ENCODE measurements around the gene DDX10. TPM values are rescaled to one million over a fixed set of nuclear protein-coding genes. Genes with fewer than 3 reads are reported as not detected.

The DDX10 gene
- total and polyA plus RNA-seq, 4 donors, result 8.0 to 11.8 (median 9.0) TPM

DNA sequence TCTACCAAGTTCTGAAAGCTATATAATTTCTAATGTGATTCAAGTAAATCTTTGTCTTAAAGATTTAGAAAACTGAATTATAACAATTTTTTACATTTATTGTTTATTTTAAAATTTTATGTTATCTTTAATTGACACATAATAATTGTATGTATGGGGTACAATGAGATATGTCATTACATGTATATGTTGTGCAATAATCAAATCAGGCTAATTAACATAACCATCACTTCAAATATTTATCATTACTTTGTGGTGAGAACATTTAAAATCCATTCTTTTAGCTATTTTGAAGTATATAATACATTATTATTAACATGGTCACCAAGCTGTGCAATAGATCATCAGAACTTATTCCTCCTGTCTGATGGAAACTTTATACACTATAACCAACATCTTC lies 181.1 kb downstream of the DDX10 start (continued):
- TF ChIP-seq MAX (IDR thresholded peaks at IDR 0.05) (no peak), GABPA (IDR thresholded peaks at IDR 0.05 in 1 of 2, conservative IDR thresholded peaks at IDR 0.05 in 1 of 2) (no peak), ZBTB33 (IDR thresholded peaks at IDR 0.05) (no peak), HNF4G (IDR thresholded peaks at IDR 0.05) (no peak)

- no peak for DNase-seq (ENCODE audit: low spot score)
- Histone ChIP-seq H3K9ac (ENCODE audit: low read depth in 1 of 2, low read length in 2 of 2) (no peak overlapping the region), H3K9me3 (ENCODE audit: control insufficient read depth in 4 of 4, low read length in 3 of 4) (no peaks in the 10 kb centered on the region), H3K27me3 (ENCODE audit: control insufficient read depth in 4 of 4, insufficient read depth in 4 of 4, low read length in 3 of 4) (no peaks in the 10 kb centered on the region), H3K4me1 (ENCODE audit: control insufficient read depth in 4 of 4, insufficient read depth in 4 of 4, low read length in 3 of 4) (no peaks in the 10 kb centered on the region), H3K4me3 (ENCODE audit: low read depth in 1 of 3, low read length in 3 of 3) (no peak overlapping the region), H3K27ac (ENCODE audit: low read depth in 1 of 2, low read length in 2 of 2) (no peak overlapping the region), H3K36me3 (ENCODE audit: control insufficient read depth in 4 of 4, insufficient read depth in 3 of 4, low read depth in 1 of 4, low read length in 3 of 4) (no peaks in the 10 kb centered on the region)
- TF ChIP-seq MAX (IDR thresholded peaks at IDR 0.05) (no peak), NR2F2 (IDR thresholded peaks at IDR 0.05) (no peak), TAF1 (conservative IDR thresholded peaks at IDR 0.05) (no peak), FOXA1 (IDR thresholded peaks at IDR 0.05) (no peak), ATF3 (IDR thresholded peaks at IDR 0.05) (no peak), JUND (IDR thresholded peaks at IDR 0.05) (no peak), YY1 (IDR thresholded peaks at IDR 0.05) (no peak), HNF4A (conservative IDR thresholded peaks at IDR 0.05) (no peak), RAD21 (IDR thresholded peaks at IDR 0.05) (no peak), EGR1 (IDR thresholded peaks at IDR 0.05; ENCODE audit: low read depth in 2 of 2) (no peak), ZBTB33 (IDR thresholded peaks at IDR 0.05) (no peak), RXRA (IDR thresholded peaks at IDR 0.05) (no peak), GABPA (IDR thresholded peaks at IDR 0.05 in 1 of 2, conservative IDR thresholded peaks at IDR 0.05 in 1 of 2) (no peak), SP1 (IDR thresholded peaks at IDR 0.05) (no peak), REST (IDR thresholded peaks at IDR 0.05) (no peak), FOXA2 (IDR thresholded peaks at IDR 0.05) (no peak), HNF4G (IDR thresholded peaks at IDR 0.05) (no peak)
- TF ChIP-seq, protein P1, sequence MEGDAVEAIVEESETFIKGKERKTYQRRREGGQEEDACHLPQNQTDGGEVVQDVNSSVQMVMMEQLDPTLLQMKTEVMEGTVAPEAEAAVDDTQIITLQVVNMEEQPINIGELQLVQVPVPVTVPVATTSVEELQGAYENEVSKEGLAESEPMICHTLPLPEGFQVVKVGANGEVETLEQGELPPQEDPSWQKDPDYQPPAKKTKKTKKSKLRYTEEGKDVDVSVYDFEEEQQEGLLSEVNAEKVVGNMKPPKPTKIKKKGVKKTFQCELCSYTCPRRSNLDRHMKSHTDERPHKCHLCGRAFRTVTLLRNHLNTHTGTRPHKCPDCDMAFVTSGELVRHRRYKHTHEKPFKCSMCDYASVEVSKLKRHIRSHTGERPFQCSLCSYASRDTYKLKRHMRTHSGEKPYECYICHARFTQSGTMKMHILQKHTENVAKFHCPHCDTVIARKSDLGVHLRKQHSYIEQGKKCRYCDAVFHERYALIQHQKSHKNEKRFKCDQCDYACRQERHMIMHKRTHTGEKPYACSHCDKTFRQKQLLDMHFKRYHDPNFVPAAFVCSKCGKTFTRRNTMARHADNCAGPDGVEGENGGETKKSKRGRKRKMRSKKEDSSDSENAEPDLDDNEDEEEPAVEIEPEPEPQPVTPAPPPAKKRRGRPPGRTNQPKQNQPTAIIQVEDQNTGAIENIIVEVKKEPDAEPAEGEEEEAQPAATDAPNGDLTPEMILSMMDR (IDR thresholded peaks at IDR 0.05; ENCODE audit: low read depth, low read length, missing input control), result no peak
- WGBS, result 65% methylated on average over 3 of the region's 3 CpGs
These were observed 182.6 kb downstream of the DDX10 start for GRCh38 chr11:108847298-108847990.
